HG02852 (cell line): ENCODE measurements around the gene IL24.
A peak's percentile ranks its signal among the peaks of the same experiment; 100 is the strongest.

Experiments used
- ATAC-seq: cut with Tn5 transposase; IDR thresholded peaks from one replicate; pipeline ENCODE4 v1.9.1; 2021; ENCODE audit warnings: mild to moderate bottlenecking, moderate library complexity; ENCODE audit not compliant: unreplicated experiment

Gene IL24

GRCh38 chr1:206903687-206904086 is 6.4 kb downstream of the IL24 start:
- ATAC-seq: no peak

- ATAC-seq: no peak
Observed at GRCh38 chr1:206904423-206905142, 7.3 kb downstream of the IL24 start.

- ATAC-seq: no peak
Observed at GRCh38 chr1:206905295-206906164, 8.3 kb downstream of the IL24 start.

- ATAC-seq: no peak
Observed at GRCh38 chr1:206907304-206907991, 10.2 kb downstream of the IL24 start.

GRCh38 chr1:206908038-206908437 is 10.8 kb downstream of the IL24 start:
- no peak for ATAC-seq

GRCh38 chr1:206909161-206909882 is 12.1 kb downstream of the IL24 start:
- no peak for ATAC-seq

GRCh38 chr1:206909883-206910318 is 12.7 kb downstream of the IL24 start:
- ATAC-seq: no peak

- ATAC-seq: no peak
Observed at GRCh38 chr1:206911064-206911663, 13.9 kb downstream of the IL24 start.

GRCh38 chr1:206912445-206913095 is 15.3 kb downstream of the IL24 start:
- no peak for ATAC-seq

- ATAC-seq: no peak
Observed at GRCh38 chr1:206913766-206914537, 16.7 kb downstream of the IL24 start.

GRCh38 chr1:206915030-206915735 is 17.9 kb downstream of the IL24 start:
- ATAC-seq: no peak

- ATAC-seq: no peak
Observed at GRCh38 chr1:206916000-206916709, 18.9 kb downstream of the IL24 start.

- ATAC-seq: no peak
Observed at GRCh38 chr1:206918076-206918475, 20.8 kb downstream of the IL24 start.

- no peak for ATAC-seq
Observed at GRCh38 chr1:206921772-206922265, 24.6 kb downstream of the IL24 start, which contains the start of gene FCMR. Gene FCMR (minus strand): TSS chr1:206921941. CDS start chr1:206921854, 87 bp downstream.

GRCh38 chr1:206922524-206922923 is 25.3 kb downstream of the IL24 start:
- no peak for ATAC-seq

GRCh38 chr1:206923009-206923960 is 26.0 kb downstream of the IL24 start:
- peak; percentile 67 for ATAC-seq
